Measurements from ENCODE around the gene ZNF462. TPM values are rescaled to one million over a fixed set of nuclear protein-coding genes. Genes with fewer than 3 reads are reported as not detected.

Gene ZNF462
- total RNA-seq, 1 donor: 0.42 TPM

DNA sequence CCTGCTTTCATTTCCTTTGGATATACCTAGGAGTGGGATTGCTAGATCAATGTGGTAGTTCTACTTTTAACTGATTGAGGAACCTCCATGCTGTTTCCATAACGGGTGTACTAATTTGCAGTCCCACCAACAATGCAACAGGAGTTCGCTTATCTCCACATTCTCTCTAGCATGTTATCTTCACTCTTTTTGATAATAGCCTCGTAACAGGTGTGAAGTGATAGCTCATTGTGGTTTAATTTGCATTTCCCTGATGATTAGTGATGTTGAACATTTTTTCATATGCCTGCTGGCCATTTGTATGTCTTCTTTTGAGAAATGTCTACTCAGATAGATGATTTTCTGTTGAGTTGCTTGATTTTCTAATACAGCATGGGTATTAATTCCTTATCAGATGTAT, 142.2 kb downstream of the ZNF462 start:
- no peak overlapping the region for H3K4me3 ChIP-seq (ENCODE audit: low read length)
- no peaks in the 10 kb centered on the region for H3K4me1 ChIP-seq (ENCODE audit: insufficient read depth, low read length)
- H3K27me3 ChIP-seq (ENCODE audit: insufficient read depth, low read length): no peaks in the 10 kb centered on the region
- H3K9me3 ChIP-seq (ENCODE audit: low read depth, low read length): no peaks in the 10 kb centered on the region

DNA sequence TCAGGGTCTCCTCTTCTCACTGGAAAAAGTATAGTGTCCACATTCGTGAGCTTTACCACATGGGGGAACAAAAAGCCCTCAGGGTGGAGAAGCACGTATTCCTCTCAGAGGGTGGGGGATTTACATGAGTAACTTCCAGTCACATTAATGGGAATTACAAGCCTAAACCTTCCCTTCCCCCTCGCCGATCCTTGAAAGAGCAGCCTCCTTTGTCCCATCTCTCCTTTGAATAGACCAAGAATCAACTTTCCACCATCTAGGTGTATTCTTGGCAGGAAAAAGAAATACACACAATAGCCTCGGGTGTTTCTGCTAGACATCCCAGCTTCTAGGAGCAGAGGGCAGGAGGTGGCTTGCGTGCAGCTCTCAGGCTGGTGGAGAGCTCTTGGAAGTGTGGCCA, 144.4 kb downstream of the ZNF462 start:
- Histone ChIP-seq H3K27me3 (ENCODE audit: insufficient read depth, low read length) (no peaks in the 10 kb centered on the region), H3K4me3 (ENCODE audit: low read length) (no peak overlapping the region), H3K9me3 (ENCODE audit: low read depth, low read length) (no peaks in the 10 kb centered on the region), H3K4me1 (ENCODE audit: insufficient read depth, low read length) (no peaks in the 10 kb centered on the region)

DNA sequence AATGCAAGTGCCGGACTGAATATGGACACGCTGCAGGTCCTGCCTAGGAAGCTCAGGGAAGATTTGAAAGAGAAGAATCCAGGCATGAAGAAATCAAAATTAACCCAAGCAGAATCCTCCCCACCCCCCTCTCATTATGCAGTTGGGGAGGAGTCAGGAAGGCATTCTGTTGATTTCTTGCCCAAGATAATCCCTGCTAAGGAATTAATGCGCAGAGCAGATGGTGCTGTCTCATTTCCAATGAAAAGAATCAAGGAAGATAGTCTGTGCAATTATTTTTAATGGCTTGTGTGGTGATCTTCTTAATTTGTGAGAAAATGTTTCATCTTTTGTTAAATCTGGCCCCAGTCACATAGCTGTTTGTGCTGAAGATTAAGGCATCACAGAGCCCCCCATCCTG, 145.0 kb downstream of the ZNF462 start:
- H3K9me3 ChIP-seq (ENCODE audit: low read depth, low read length): no peaks in the 10 kb centered on the region
- no peaks in the 10 kb centered on the region for H3K27me3 ChIP-seq (ENCODE audit: insufficient read depth, low read length)
- no peaks in the 10 kb centered on the region for H3K4me1 ChIP-seq (ENCODE audit: insufficient read depth, low read length)
- H3K4me3 ChIP-seq (ENCODE audit: low read length): no peak overlapping the region

DNA sequence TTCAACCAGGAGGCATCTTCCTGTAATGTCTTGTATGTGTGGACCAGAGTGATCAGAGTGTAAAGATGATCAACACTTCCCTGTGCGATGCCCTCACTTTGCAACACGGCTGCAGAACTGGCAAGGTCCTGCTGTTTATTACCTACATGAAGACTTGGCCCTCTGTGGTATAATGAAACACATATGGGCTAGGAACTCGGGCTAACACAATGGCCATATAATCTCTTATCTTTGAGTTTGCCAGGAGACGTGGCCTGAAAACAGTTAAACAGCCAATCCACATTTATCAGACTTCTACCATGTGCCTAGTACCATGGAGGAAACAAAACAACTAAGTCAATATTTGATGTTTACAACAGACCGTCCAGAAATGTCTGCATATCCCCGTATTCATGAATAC, 145.5 kb downstream of the ZNF462 start:
- Histone ChIP-seq H3K4me3 (ENCODE audit: low read length) (no peak overlapping the region), H3K9me3 (ENCODE audit: low read depth, low read length) (no peaks in the 10 kb centered on the region), H3K4me1 (ENCODE audit: insufficient read depth, low read length) (no peaks in the 10 kb centered on the region), H3K27me3 (ENCODE audit: insufficient read depth, low read length) (no peaks in the 10 kb centered on the region)

DNA sequence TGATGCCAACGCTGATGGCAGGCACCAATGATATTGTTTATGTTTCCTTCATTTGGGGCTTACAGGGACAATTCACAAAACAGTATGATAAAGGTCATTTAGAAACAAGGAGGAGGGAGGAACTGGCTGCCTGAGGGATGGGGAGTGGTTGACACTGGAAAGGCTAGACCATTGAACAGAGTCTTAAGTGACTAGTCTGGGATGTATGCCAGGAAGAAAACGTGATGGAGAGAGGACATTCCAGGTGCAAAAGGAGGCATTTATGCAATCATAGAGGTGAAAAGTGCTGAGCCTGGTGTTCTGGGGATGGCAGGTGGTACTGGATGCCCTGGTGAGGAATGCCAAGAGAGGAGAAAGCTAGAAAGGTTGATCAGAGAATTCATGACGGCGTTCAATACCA, 153.4 kb downstream of the ZNF462 start:
- no peaks in the 10 kb centered on the region for H3K9me3 ChIP-seq (ENCODE audit: low read depth, low read length)
- H3K27me3 ChIP-seq (ENCODE audit: insufficient read depth, low read length): no peaks in the 10 kb centered on the region
- no peak overlapping the region for H3K4me3 ChIP-seq (ENCODE audit: low read length)
- no peaks in the 10 kb centered on the region for H3K4me1 ChIP-seq (ENCODE audit: insufficient read depth, low read length)

DNA sequence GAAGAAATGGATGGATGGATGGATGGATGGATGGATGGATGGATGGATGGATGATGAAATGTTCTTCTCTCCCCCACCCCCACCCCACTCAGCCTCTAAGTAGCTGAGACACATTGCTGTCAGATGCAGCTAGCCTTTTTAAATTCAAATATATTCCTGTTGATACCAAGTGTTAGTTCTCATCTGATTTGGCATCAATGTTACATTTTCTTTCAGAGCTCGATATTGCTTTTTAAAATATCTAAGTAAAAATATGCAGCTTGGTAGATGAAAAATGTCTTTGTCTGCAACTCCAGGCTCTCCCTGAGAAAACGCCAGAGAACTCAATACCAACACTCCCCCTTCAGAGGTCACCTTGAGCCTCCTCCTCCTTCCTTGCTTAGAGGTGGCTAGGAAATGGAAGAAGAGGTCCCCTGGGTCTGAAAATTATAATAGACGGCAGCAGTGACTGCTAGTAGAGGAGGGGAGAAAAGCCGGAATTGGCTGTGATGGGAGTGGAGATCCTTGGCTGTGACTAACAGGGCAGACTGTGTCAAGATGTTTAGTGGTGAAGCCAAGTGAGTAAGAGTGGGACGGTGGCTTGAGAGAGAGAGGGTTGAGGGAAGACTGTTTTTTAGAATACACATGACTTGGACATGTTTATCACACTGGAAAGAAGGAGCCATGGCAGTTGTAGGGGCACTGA, 156.0 kb downstream of the ZNF462 start:
- H3K4me1 ChIP-seq (ENCODE audit: insufficient read depth, low read length): peaks cover 1% of the 10 kb centered on the region
- H3K27me3 ChIP-seq (ENCODE audit: insufficient read depth, low read length): no peaks in the 10 kb centered on the region
- no peaks in the 10 kb centered on the region for H3K9me3 ChIP-seq (ENCODE audit: low read depth, low read length)
- no peak overlapping the region for H3K4me3 ChIP-seq (ENCODE audit: low read length)

DNA sequence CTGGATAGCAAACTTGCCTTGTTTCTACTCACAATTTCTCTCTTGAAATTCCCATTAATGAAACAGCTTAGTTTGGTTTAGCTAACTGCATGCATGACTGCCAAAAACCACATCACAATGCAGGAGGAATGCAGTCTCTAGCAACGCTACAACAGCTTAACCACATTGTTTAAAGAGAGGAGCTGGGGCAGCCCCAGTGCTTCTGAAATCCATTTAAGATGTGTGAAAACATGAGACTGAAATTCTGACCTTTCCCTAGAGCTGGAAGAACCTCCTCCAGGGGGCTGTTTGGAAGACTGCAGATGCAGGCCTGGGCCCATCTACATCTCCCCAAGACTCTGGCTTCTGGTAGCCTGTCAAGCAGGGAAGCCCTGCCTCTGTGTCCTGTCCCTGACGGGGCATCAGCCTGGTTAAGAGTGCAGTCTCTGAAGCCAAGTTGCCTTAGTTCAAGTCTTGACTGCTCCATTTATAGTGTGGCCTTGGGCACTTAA, 157.1 kb downstream of the ZNF462 start:
- no peak overlapping the region for H3K4me3 ChIP-seq (ENCODE audit: low read length)
- H3K4me1 ChIP-seq (ENCODE audit: insufficient read depth, low read length): peaks cover 5% of the 10 kb centered on the region
- H3K9me3 ChIP-seq (ENCODE audit: low read depth, low read length): no peaks in the 10 kb centered on the region
- no peaks in the 10 kb centered on the region for H3K27me3 ChIP-seq (ENCODE audit: insufficient read depth, low read length)

DNA sequence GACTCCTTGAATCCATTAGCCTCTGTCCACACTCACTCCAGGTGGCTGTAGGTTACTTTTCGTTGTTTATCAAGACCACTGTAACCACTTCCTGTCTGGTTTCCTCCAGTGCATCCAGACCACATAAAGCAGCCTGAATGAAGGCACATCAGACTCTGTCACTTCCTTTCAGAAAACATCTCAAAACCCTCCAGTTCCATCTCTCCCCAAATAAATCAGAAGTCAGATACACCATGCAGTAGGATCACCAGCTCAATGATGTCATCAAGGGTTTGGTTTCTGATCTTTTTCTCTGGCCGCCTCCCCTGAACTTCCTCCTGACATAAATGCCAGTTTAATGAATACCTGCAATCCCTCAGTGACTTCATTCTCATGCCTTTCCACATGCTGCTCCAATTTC, 161.2 kb downstream of the ZNF462 start:
- Histone ChIP-seq H3K27me3 (ENCODE audit: insufficient read depth, low read length) (no peaks in the 10 kb centered on the region), H3K9me3 (ENCODE audit: low read depth, low read length) (peaks cover 6% of the 10 kb centered on the region), H3K4me3 (ENCODE audit: low read length) (no peak overlapping the region), H3K4me1 (ENCODE audit: insufficient read depth, low read length) (peaks cover 5% of the 10 kb centered on the region)

DNA sequence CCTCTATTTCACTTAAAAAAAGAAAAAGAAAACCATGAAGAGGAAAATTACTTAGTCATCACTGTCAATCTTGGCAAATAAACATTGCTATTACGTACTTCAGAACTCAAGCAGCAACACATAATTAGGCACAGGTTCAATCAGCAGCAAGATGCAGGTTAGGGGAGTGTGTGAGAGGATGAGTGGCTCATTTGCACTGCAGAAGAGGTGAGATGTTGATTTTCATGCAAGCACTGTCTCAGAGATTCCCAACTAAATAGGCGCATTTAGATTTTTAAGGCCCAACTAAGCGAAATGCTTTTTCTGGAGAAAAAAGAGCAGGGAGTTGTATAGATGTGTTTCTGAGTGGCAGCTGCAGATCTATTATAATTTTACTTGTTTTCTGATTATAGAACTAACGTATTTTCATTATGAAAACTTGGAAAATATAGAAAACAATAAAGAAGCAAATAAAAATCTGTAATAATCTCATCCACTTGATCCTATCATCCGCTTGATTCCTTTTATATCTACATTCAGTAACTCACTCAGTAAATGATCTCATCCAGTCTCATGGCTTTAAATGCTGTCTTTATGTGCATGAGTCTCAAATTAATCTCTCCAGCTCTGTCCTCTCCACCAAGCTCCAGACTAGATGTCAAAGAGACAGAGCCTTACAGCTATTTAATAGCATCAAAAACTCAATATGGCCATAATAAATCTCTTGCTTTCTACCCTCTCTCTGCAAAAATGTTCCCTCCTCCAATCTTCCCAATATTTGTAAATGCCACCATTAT, 162.5 kb downstream of the ZNF462 start:
- Histone ChIP-seq H3K4me3 (ENCODE audit: low read length) (no peak overlapping the region), H3K4me1 (ENCODE audit: insufficient read depth, low read length) (peaks cover 5% of the 10 kb centered on the region), H3K9me3 (ENCODE audit: low read depth, low read length) (peaks cover 6% of the 10 kb centered on the region), H3K27me3 (ENCODE audit: insufficient read depth, low read length) (no peaks in the 10 kb centered on the region)

DNA sequence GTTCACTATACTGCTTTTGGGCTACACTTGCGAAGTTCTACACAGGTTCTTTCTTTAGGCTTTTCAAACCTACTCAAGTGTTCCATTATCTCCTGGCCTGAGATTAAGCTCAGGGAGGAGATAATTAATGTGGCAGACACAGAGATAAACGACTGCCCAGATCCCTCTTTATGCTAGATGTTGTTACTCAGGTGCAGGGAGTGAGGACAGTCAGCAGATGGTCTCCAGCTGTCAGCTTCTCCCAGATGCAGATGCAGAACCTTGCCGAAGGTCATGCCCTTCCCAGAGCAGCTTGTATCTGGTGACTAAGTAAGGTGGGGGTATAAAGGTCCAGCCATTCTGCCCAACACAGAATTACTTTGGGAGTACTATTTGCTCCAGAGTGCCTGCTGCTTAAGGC, 166.2 kb downstream of the ZNF462 start:
- H3K27me3 ChIP-seq (ENCODE audit: insufficient read depth, low read length): no peaks in the 10 kb centered on the region
- H3K9me3 ChIP-seq (ENCODE audit: low read depth, low read length): peaks cover 6% of the 10 kb centered on the region
- no peak overlapping the region for H3K4me3 ChIP-seq (ENCODE audit: low read length)
- H3K4me1 ChIP-seq (ENCODE audit: insufficient read depth, low read length): peaks cover 2% of the 10 kb centered on the region

DNA sequence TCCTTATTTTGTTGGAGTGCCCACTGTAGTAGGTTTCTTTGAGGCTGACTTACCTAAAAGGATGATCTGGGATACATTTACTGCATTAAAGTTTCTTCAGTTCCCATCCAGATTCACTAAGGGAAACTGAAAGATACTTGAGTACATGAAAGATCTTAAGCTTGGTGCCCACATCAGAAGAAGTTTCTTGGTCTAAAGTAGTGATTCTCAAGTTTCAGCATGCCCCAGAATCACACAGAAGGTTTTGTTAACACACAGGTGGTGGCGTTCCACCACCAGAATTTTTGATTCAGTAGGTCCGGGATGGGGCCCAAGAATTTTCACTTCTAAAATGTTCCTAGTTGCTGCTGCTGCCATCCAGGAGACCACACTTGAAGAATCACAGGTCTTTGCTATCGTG, 171.0 kb downstream of the ZNF462 start:
- no peak overlapping the region for H3K4me3 ChIP-seq (ENCODE audit: low read length)
- no peaks in the 10 kb centered on the region for H3K4me1 ChIP-seq (ENCODE audit: insufficient read depth, low read length)
- H3K27me3 ChIP-seq (ENCODE audit: insufficient read depth, low read length): no peaks in the 10 kb centered on the region
- no peaks in the 10 kb centered on the region for H3K9me3 ChIP-seq (ENCODE audit: low read depth, low read length)

DNA sequence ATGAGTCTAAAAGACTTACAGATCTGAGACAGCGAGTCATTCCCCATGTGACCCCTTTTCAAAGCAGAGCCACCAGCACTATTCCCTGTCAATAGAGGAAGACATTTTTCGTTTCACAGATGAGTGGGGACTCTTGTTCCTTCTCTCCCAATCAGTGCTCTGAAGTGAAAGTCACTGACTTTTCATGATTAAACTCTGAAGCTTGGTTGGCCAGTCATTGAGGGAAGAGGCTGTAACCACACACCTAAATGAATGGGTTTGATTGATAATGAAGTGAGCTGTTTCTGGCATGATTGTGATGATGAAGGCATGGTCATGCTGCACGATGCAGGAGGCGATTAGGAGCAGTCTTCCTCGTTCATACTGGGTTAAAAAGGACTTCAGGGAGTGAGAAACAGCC, 171.9 kb downstream of the ZNF462 start:
- Histone ChIP-seq H3K4me3 (ENCODE audit: low read length) (no peak overlapping the region), H3K27me3 (ENCODE audit: insufficient read depth, low read length) (no peaks in the 10 kb centered on the region), H3K4me1 (ENCODE audit: insufficient read depth, low read length) (no peaks in the 10 kb centered on the region), H3K9me3 (ENCODE audit: low read depth, low read length) (no peaks in the 10 kb centered on the region)

DNA sequence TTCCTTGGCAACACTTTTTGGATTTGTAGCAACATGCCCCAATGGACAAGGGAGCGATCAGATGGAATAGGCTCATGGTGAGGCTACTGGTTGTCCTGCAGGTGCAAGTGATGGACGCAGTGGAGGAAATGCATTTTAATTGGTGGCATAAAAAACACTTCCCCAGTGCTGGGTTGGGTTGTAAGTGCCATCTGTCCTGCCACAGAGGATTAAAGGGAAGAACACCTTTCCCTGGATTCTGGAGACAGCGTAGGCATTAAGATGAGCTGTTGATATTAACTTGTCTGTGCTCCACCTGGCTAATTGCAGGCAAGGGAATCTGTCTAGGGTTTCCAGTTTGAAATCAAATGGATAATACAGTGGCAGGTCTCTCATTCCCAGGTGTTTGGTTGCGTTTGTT, 173.4 kb downstream of the ZNF462 start:
- Histone ChIP-seq H3K9me3 (ENCODE audit: low read depth, low read length) (no peaks in the 10 kb centered on the region), H3K4me1 (ENCODE audit: insufficient read depth, low read length) (no peaks in the 10 kb centered on the region), H3K4me3 (ENCODE audit: low read length) (no peak overlapping the region), H3K27me3 (ENCODE audit: insufficient read depth, low read length) (no peaks in the 10 kb centered on the region)

DNA sequence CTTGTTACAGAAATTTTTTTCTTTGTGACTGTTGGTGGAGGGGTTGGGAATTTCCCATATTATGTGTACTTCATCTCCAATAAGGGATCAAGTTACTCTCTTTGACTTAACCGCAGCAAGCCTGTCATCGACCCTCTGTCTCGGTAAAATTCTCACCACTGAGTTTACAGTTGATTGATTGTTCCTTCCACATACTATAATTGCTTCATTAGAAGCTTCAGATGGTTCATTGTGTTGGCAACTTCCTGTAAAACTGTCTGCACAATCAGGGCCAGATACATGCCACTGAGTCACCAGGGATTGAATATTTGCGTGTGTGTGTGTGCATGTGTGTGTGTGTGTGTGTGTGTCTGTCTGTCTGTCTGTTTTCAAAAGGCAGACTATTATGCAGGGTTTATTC, 176.6 kb downstream of the ZNF462 start:
- Histone ChIP-seq H3K9me3 (ENCODE audit: low read depth, low read length) (no peaks in the 10 kb centered on the region), H3K4me1 (ENCODE audit: insufficient read depth, low read length) (no peaks in the 10 kb centered on the region), H3K27me3 (ENCODE audit: insufficient read depth, low read length) (no peaks in the 10 kb centered on the region), H3K4me3 (ENCODE audit: low read length) (no peak overlapping the region)

DNA sequence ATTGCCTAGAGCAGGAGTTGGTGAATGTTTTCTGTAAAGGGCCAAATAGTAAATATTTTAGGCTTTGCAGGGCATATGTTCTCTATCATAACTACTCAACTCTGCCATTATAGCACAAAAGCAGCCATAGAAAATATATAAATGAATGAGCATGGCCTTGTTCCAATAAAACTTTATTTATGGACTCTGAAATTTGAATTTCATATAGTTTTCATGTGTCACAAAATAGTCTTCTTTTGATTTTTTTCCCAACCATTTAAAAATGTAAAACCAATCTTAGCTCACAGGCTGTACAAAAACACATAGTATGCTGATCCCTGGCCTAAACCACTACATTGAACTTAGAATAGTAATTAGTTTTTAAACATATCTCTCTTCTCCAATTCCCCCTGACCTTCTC, 179.6 kb downstream of the ZNF462 start:
- Histone ChIP-seq H3K4me1 (ENCODE audit: insufficient read depth, low read length) (no peaks in the 10 kb centered on the region), H3K4me3 (ENCODE audit: low read length) (no peak overlapping the region), H3K27me3 (ENCODE audit: insufficient read depth, low read length) (no peaks in the 10 kb centered on the region), H3K9me3 (ENCODE audit: low read depth, low read length) (no peaks in the 10 kb centered on the region)

DNA sequence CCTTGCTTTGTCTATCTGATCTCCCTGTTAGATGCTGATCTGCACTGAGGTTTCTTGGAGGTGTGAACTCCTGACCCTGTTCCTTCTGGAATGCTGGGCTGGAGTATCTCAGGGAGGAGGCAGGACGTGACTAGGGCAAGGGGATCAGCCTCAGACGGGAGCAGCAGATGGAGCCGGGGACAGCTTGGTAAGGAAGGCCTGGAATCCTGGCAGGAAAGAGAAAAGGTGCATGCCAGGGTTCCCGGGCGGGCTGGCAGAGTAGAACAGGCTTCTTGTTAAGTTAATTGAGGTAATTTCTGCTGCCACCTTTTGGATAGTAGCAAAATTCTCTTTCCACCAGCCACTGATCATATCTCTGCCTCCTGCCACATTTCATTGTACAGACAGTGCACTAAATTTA, 180.9 kb downstream of the ZNF462 start:
- no peaks in the 10 kb centered on the region for H3K9me3 ChIP-seq (ENCODE audit: low read depth, low read length)
- no peak overlapping the region for H3K4me3 ChIP-seq (ENCODE audit: low read length)
- H3K27me3 ChIP-seq (ENCODE audit: insufficient read depth, low read length): no peaks in the 10 kb centered on the region
- no peaks in the 10 kb centered on the region for H3K4me1 ChIP-seq (ENCODE audit: insufficient read depth, low read length)
